Hepatocyte (in vitro differentiated cells): ENCODE measurements around the gene FDXR.

Source experiments
- EZH2 ChIP-seq: fragments of 200-600 bp; sonication (generic); IDR thresholded peaks from 2 replicates; pipeline ENCODE4 v1.6.1; 2016; ENCODE audit warnings: antibody characterized with exemption, mild to moderate bottlenecking, borderline replicate concordance
- TF ChIP-seq, protein P1 (sequence below): fragments of 200-600 bp; sonication (generic); IDR thresholded peaks from 2 replicates; pipeline ENCODE4 v1.5.1; 2016; ENCODE audit warnings: antibody characterized with exemption, mild to moderate bottlenecking; ENCODE audit not compliant: poor library complexity

DNA sequence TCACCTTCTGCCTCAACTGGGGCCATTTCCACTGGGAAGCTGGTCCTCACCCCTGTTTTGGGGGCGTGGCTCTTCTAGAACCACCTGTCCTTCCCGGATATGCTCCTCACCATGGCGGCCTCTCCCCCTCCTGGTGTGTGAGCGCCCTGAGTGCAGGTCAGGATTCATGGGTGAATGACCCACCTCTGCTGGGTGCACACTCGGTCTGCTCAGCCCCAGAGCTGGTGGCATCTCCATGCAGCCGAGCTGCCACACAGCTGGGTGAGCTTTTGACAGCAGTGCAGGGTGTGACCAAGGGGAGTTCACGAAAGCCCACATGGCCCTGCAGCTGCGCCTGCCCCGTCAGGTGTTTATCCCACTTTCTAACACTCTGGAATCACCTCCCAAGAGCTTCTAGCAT is 40.4 kb downstream of the FDXR start:
- TF ChIP-seq, protein P1, sequence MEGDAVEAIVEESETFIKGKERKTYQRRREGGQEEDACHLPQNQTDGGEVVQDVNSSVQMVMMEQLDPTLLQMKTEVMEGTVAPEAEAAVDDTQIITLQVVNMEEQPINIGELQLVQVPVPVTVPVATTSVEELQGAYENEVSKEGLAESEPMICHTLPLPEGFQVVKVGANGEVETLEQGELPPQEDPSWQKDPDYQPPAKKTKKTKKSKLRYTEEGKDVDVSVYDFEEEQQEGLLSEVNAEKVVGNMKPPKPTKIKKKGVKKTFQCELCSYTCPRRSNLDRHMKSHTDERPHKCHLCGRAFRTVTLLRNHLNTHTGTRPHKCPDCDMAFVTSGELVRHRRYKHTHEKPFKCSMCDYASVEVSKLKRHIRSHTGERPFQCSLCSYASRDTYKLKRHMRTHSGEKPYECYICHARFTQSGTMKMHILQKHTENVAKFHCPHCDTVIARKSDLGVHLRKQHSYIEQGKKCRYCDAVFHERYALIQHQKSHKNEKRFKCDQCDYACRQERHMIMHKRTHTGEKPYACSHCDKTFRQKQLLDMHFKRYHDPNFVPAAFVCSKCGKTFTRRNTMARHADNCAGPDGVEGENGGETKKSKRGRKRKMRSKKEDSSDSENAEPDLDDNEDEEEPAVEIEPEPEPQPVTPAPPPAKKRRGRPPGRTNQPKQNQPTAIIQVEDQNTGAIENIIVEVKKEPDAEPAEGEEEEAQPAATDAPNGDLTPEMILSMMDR = no peak
- no peak for TF ChIP-seq EZH2
